ENCODE data around the gene SPTAN1. TPM values are rescaled to one million over a fixed set of nuclear protein-coding genes. Genes with fewer than 3 reads are reported as not detected.

Gene SPTAN1
- total RNA-seq, 2 donors from 2014 or later = 119 to 248 TPM

DNA sequence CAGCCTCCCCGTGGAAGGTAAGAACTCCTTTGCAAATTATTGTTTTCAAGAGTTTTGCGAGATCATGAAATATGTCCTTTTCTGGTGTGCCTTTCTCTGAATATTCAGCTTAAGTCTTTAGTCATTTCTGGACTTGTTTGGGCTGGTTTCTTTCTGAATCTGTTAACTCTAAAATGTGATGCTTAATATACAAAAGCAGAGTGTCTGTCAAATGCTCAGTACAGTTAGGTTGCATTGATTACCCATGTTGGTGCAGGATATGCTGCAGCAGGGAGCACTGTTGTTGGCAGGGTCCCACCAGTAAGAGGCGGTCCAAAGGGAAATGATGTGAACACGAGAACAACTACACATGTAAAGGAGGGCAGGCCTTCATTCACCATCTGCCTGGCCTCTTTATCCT lies 47.7 kb downstream of the SPTAN1 start:
- 86 to 88% methylated on average over 4 of the region's 4 CpGs for WGBS, 2 donors
- Histone ChIP-seq H3K4me1 (no peaks in the 10 kb centered on the region), H3K9me3 (no peaks in the 10 kb centered on the region), H3K27me3 (no peaks in the 10 kb centered on the region), H3K4me3 (no peak overlapping the region), H3K27ac (no peak overlapping the region), H3K36me3 (replicated peaks in 1 of 2; ENCODE audit: insufficient read depth in 1 of 2, low read depth in 2 of 2) (peaks cover 2 to 24% of the 10 kb centered on the region in 2 donors)
- TF ChIP-seq POLR2A (IDR thresholded peaks at IDR 0.05) (no peak), CTCF (IDR thresholded peaks at IDR 0.05) (no peak)
- no peak for ATAC-seq
- DNase-seq = no peak
- intact Hi-C loops (cut with DNase I) = no loop called here

- intact Hi-C loops (cut with DNase I) = no loop called here
- no peaks in the 10 kb centered on the region for H3K9me3 ChIP-seq
- 83 to 91% methylated on average over 1 to 8 of the region's 8 CpGs for WGBS, 2 donors
- no peak overlapping the region for H3K4me3 ChIP-seq
- peaks cover 18% of the 10 kb centered on the region for H3K4me1 ChIP-seq
- DNase-seq = no peak
- ATAC-seq = no peak
- TF ChIP-seq CTCF (IDR thresholded peaks at IDR 0.05) = no peak
- no peak for TF ChIP-seq POLR2A (IDR thresholded peaks at IDR 0.05)
- H3K36me3 ChIP-seq (replicated peaks in 1 of 2; ENCODE audit: insufficient read depth in 1 of 2, low read depth in 2 of 2) = peaks cover 7 to 20% of the 10 kb centered on the region in 2 donors
- no peaks in the 10 kb centered on the region for H3K27me3 ChIP-seq
- no peak overlapping the region for H3K27ac ChIP-seq
These were observed 51.3 kb downstream of the SPTAN1 start for GRCh38 chr9:128603697-128604096.

- H3K4me3 ChIP-seq = no peak overlapping the region
- 32 to 37% methylated on average over 14 to 16 of the region's 16 CpGs for WGBS, 2 donors
- no peaks in the 10 kb centered on the region for H3K27me3 ChIP-seq
- H3K27ac ChIP-seq = peak overlapping the region; percentile 81 to 92 (median 86)
- intact Hi-C loops (cut with DNase I) = no loop called here
- DNase-seq (peak; percentile 98 to 99 (median 98)), ATAC-seq (peak; percentile 98)
- H3K4me1 ChIP-seq = peaks cover 22% of the 10 kb centered on the region
- H3K36me3 ChIP-seq (replicated peaks in 1 of 2; ENCODE audit: insufficient read depth in 1 of 2, low read depth in 2 of 2) = peaks cover 7 to 32% of the 10 kb centered on the region in 2 donors
- TF ChIP-seq CTCF (IDR thresholded peaks at IDR 0.05) (peak in 1 of 7 experiments; percentile 30), POLR2A (IDR thresholded peaks at IDR 0.05) (peak in 2 of 3 donors; percentile 43 to 57)
- no peaks in the 10 kb centered on the region for H3K9me3 ChIP-seq
These were observed 55.4 kb downstream of the SPTAN1 start for GRCh38 chr9:128607642-128608350.

DNA sequence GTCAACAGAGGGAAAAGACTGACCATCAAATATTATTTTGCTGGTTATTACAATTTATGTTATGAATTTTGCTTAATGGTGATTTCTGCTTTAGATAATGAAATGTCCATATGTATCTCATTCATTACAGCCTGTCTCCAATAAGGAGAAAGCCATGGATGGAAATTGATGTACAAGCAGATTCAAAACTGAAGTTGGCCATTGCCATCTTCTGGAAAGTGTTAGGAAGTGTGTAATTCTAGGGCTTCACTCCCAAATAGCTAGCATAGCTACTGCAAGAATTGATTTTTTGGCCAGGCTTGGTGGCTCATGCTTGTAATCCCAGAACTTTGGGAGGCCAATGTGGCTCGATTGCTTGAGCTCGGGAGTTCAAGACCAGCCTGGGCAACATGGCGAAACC lies 58.5 kb downstream of the SPTAN1 start:
- intact Hi-C loops (cut with DNase I) = no loop called here
- Histone ChIP-seq H3K27me3 (no peaks in the 10 kb centered on the region), H3K4me1 (peaks cover 22% of the 10 kb centered on the region), H3K36me3 (replicated peaks in 1 of 2; ENCODE audit: insufficient read depth in 1 of 2, low read depth in 2 of 2) (peaks cover 5 to 32% of the 10 kb centered on the region in 2 donors), H3K4me3 (no peak overlapping the region), H3K27ac (no peak overlapping the region), H3K9me3 (no peaks in the 10 kb centered on the region)
- no peak for DNase-seq
- no peak for TF ChIP-seq CTCF (IDR thresholded peaks at IDR 0.05)
- no peak for TF ChIP-seq POLR2A (IDR thresholded peaks at IDR 0.05)
- ATAC-seq = no peak
- WGBS, 2 donors = 89 to 91% methylated on average over 3 of the region's 3 CpGs
